ENCODE measurements around the gene GBGT1.

GBGT1 gene

GRCh38 chr9:133117271-133118178 lies 46.2 kb downstream of the GBGT1 start:
- DNase-seq: peak in 55 of 58 donors; percentile 47 to 93 (median 80)

- DNase-seq: no peak
Measured at GRCh38 chr9:133116346-133117231, 47.1 kb downstream of the GBGT1 start.

- DNase-seq: peak in 14 of 58 donors; percentile 33 to 72 (median 48)
Measured at GRCh38 chr9:133115604-133116345, 47.9 kb downstream of the GBGT1 start.

- peak in 1 of 58 donors; percentile 61 for DNase-seq
Measured at GRCh38 chr9:133114886-133115603, 48.7 kb downstream of the GBGT1 start.

GRCh38 chr9:133113949-133114885 lies 49.5 kb downstream of the GBGT1 start:
- DNase-seq: peak in 42 of 58 donors; percentile 16 to 82 (median 56)

- DNase-seq: peak in 11 of 58 donors; percentile 14 to 81 (median 34)
Measured at GRCh38 chr9:133113163-133113948, 50.4 kb downstream of the GBGT1 start.

- DNase-seq: peak in 2 of 58 donors; percentile 40 to 42
Measured at GRCh38 chr9:133112663-133113026, 51.1 kb downstream of the GBGT1 start.

GRCh38 chr9:133111808-133112662 lies 51.7 kb downstream of the GBGT1 start:
- no peak for DNase-seq

GRCh38 chr9:133109931-133110650 lies 53.6 kb downstream of the GBGT1 start:
- no peak for DNase-seq

GRCh38 chr9:133108794-133109641 lies 54.7 kb downstream of the GBGT1 start:
- DNase-seq: no peak

GRCh38 chr9:133107961-133108793 lies 55.5 kb downstream of the GBGT1 start:
- no peak for DNase-seq

- no peak for DNase-seq
Measured at GRCh38 chr9:133107245-133107722, 56.4 kb downstream of the GBGT1 start.

- no peak for DNase-seq
Measured at GRCh38 chr9:133106511-133107244, 57.0 kb downstream of the GBGT1 start.

GRCh38 chr9:133105461-133105770 lies 58.3 kb downstream of the GBGT1 start:
- DNase-seq: no peak
